Esophagus squamous epithelium (tissue), 4 donors: ENCODE data around the gene PKDCC.

ENCODE experiments used
- POLR2A ChIP-seq, 4 donors: fragments of 450-650 bp; IDR thresholded peaks; one replicate each; pipeline ENCODE4 v1.6.1; 2017; ENCODE audit warnings: antibody characterized with exemption in 4 of 4, mild to moderate bottlenecking in 4 of 4, moderate library complexity in 3 of 4
- TF ChIP-seq, protein P1 (sequence below), 6 experiments: fragments of 450-650 bp in 4 of 6; fragments of 200-600 bp in 2 of 6; sonication (generic) in 2 of 6; IDR thresholded peaks; one replicate each; pipeline ENCODE4 v1.5.1; 2016 to 2019; ENCODE audit warnings: antibody characterized with exemption in 6 of 6, mild to moderate bottlenecking in 4 of 6, moderate library complexity in 4 of 6

DNA sequence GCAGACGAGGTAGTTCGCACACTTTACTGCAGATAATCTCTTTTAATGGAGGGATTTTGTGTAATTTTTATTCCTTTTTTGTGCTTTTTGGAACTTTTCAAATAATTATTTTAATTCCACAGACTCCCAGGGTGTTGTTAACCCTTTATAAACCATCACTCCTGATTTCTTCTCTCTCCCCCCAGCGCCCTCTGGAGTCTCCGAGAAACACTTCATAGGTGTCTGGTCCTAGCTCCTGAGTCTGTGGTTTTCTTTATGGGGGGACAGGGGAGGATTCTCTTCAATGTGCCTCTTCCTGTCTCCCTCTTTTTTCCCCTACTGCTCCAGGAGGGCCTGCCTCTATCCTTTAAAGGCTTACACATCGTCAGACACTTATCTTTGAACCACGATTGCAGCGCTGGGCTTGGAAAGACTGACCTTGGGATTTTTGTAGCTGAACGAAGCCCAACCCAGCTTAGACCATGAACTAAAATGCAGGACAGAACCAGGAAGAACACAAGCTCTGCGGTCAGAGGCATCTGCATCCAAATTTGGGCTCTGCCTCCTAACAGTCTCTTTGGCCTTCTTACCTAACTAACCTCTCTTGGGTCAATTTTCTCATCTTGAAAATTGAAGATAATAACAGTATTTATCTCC lies 7.1 kb upstream of the PKDCC start:
- no peak for TF ChIP-seq POLR2A (IDR thresholded peaks at IDR 0.05)
- TF ChIP-seq, protein P1, sequence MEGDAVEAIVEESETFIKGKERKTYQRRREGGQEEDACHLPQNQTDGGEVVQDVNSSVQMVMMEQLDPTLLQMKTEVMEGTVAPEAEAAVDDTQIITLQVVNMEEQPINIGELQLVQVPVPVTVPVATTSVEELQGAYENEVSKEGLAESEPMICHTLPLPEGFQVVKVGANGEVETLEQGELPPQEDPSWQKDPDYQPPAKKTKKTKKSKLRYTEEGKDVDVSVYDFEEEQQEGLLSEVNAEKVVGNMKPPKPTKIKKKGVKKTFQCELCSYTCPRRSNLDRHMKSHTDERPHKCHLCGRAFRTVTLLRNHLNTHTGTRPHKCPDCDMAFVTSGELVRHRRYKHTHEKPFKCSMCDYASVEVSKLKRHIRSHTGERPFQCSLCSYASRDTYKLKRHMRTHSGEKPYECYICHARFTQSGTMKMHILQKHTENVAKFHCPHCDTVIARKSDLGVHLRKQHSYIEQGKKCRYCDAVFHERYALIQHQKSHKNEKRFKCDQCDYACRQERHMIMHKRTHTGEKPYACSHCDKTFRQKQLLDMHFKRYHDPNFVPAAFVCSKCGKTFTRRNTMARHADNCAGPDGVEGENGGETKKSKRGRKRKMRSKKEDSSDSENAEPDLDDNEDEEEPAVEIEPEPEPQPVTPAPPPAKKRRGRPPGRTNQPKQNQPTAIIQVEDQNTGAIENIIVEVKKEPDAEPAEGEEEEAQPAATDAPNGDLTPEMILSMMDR (IDR thresholded peaks at IDR 0.05) = no peak
